WI38 (cell line): ENCODE data around the gene ATP5PF.
A peak's percentile ranks its signal among the peaks of the same experiment; 100 is the strongest.
"Not testable (repeated sequence)": the region's sequence is repeated elsewhere in the genome, so short reads cannot be mapped to it uniquely, and the experiment has no call there.

Experiments used
- H3K4me3 ChIP-seq: 2 replicates; pipeline ENCODE4 v1.5.1; 2011; ENCODE audit warnings: low read depth, mild to moderate bottlenecking, control low read depth, low read length
- CTCF ChIP-seq: IDR thresholded peaks from 2 replicates; pipeline ENCODE4 v1.5.1; 2012; ENCODE audit warnings: low read depth, mild to moderate bottlenecking, control low read depth, low read length

ATP5PF gene

DNA sequence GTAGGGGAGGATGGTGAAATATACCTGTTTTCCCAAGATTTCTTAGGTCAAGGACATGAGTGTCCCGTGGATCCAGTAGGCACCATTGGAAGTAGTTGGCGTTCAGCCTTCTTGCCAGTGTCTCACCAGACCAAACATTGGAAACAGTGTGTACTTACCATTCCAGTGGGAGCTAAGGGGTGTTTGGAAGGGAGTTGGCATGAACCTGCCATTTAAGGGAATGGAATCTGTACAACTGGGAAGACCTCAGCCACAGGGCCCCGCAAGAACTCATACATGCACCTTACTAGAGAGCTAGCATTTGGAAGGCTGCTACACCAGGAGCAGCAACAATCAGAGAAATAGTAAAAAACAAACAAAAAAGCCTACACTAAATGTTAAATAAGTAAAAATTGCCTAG is 12.7 kb downstream of the ATP5PF start:
- no peak overlapping the region for H3K4me3 ChIP-seq
- no peak for TF ChIP-seq CTCF

GRCh38 chr21:25717491-25718147 is 17.1 kb downstream of the ATP5PF start:
- no peak overlapping the region for H3K4me3 ChIP-seq
- TF ChIP-seq CTCF: no peak

- not testable (repeated sequence) for H3K4me3 ChIP-seq
Measured at GRCh38 chr21:25714066-25714465, 20.6 kb downstream of the ATP5PF start.

DNA sequence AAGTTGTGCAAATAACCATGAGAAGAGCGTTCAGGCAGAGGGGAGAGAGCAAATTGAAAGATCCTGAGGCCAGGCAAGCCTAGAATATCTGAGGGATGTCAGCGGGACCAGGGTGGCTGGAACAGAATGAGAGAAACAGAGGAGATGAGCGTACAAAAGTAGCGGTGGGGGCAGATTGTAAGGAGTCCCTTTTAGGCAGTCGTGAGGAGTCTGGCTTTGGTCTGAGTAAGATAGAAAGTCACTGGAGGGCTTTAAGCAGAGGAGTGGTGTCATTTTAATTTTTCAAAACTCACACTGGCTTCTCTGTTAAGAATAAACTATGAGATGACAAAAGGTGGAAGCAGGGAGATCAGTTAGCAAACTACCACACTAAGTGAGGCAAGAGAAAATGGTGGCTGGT is 24.2 kb downstream of the ATP5PF start:
- H3K4me3 ChIP-seq: no peak overlapping the region
- no peak for TF ChIP-seq CTCF

- no peak for TF ChIP-seq CTCF
- no peak overlapping the region for H3K4me3 ChIP-seq
Measured at GRCh38 chr21:25709684-25710265, 24.9 kb downstream of the ATP5PF start.

DNA sequence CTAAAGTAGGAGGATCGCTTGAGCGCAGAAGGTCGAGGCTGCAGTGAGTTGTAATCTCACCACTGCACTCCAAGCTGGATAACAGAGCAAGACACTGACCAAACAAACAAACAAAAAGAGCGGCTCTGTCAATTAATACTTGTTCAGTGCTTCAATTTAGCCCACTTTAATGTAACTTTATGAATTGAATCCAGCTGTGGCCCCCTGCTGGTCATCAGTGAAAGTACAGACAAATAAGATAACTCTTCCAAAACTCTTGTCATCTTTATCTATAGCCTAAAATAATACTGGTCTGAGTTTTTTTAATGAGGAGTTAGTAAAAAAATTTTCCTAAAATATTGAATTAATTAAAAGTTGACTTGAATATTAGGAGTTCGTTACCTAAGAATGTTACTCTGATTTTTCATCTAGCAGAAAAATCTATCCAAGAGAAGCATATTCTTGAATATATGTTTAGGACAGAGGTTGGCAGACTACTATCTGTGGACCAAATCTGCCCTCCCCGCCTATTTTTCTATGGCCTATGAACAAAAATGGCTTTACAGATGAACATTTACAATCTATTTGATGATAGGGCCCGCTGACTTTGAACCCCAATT is 26.1 kb downstream of the ATP5PF start:
- peak; percentile 50 for TF ChIP-seq CTCF

DNA sequence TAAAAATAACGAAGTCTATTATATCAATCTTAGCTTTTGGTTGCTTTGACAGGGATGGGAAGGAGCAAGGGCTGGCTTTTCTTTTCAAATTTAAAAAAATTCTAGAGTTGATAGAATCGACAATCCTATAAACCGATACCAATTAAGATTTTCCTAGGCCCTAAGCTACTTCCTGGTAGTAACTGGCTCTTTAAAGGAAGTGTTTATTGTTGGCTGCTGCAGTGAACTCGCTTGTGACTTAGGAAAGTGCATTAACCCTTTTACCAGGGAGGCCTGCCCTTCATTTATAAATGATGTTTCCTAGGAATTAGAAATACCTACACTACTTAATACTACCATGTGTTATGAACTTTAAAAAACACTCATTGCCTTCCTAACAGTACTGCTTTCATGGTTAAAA is 33.2 kb downstream of the ATP5PF start:
- no peak for TF ChIP-seq CTCF
- H3K4me3 ChIP-seq: no peak overlapping the region

More for the DNA sequence above, 26.1 kb downstream of the ATP5PF start:
- H3K4me3 ChIP-seq: no peak overlapping the region

DNA sequence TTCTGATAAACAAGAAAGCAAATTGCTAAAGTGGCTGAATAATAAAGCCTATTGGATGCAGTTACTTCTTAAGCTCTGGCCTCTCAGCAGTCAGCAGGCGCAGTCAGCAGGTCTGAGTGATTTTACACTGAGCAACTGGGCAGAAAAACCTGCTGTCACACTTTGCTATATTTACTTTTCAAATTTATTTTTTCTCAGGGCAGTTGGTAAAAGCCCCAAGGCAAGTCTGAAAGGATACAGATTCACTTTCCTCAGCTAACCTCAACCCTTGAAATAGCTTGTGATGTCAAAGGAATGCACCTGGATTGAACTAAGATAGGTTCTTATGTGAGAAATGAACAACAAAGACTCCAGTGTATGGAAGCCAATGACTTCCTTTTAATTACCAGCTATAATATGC is 34.0 kb downstream of the ATP5PF start:
- no peak for TF ChIP-seq CTCF
- no peak overlapping the region for H3K4me3 ChIP-seq

DNA sequence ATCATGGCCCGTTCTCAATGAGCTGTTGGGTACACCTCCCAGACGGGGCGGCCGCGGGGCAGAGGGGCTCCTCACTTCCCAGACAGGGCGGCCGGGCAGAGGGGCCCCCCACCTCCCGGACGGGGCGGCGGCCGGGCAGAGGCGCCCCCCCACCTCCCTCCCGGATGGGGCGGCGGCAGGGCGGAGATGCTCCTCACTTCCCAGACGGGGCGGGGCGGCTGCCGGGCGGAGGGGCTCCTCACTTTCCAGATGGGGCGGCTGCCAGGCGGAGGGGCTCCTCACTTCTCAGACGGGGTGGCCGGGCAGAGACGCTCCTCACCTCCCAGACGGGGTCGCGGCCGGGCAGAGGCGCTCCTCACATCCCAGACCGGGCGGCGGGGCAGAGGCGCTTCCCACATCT is 39.2 kb downstream of the ATP5PF start:
- H3K4me3 ChIP-seq: not testable (repeated sequence)
